Panc1 (cell line): Measurements from ENCODE around the gene ST8SIA6.

Source experiments
- CTCF ChIP-seq: fragments of 450-650 bp; IDR thresholded peaks from 2 replicates; pipeline ENCODE4 v1.5.1; 2017; ENCODE audit warnings: mild to moderate bottlenecking
- POLR2AphosphoS5 ChIP-seq: IDR thresholded peaks from 2 replicates; pipeline ENCODE4 v1.6.1; 2012; ENCODE audit warnings: mild to moderate bottlenecking, low read depth, low read length, moderate library complexity

GRCh38 chr10:17380016-17380415 is 74.4 kb downstream of the ST8SIA6 start:
- no peak for TF ChIP-seq POLR2AphosphoS5
- no peak for TF ChIP-seq CTCF
